ENCODE results near the gene IL6R. TPM values are rescaled to one million over a fixed set of nuclear protein-coding genes. Genes with fewer than 3 reads are reported as not detected.

Gene IL6R
- total and polyA plus RNA-seq, 2 donors (not counting 1 experiment from before 2014, with no cell fraction given) = 3.5 to 5.3 TPM

DNA sequence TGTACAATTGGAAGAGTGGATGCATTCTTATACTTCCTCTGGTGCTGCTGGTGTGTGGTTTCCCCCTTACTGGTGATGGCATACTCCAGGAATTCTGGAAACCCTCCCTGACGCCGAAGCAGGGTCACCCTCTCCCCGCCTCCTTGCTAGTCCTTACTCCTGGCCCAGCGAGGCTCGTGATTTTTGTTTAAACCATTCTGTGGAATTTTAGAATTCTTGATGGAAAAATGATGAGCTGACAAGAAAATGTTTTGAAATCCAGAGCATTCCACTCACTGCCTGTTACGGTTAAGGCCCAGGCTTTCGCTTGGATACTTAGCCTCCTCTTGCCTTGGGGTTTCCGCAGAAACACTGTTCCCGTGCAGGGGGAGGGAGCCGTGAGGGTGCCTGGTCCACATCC is 41.1 kb downstream of the IL6R start:
- Histone ChIP-seq H3K4me2 (replicated peaks; ENCODE audit: low read depth, low read length, poor library complexity, severe bottlenecking) (no peak overlapping the region), H4K20me1 (ENCODE audit: control insufficient read depth, insufficient read depth, low read length, poor library complexity, severe bottlenecking) (no peaks in the 10 kb centered on the region), H3K36me3 (replicated peaks in 1 of 2; ENCODE audit: control extremely low read depth in 1 of 2, control insufficient read depth in 1 of 2, extremely low read depth in 1 of 2, insufficient read depth in 2 of 2, low read length in 1 of 2) (no peaks in the 10 kb centered on the region), H3K9me3 (ENCODE audit: control extremely low read depth in 1 of 3, control insufficient read depth in 2 of 3, insufficient read depth in 1 of 3, low read length in 2 of 3) (no peaks in the 10 kb centered on the region), H3K27ac (ENCODE audit: low read length in 2 of 2) (no peak overlapping the region), H3K9ac (ENCODE audit: low read length) (no peak overlapping the region), H3K4me1 (ENCODE audit: control insufficient read depth in 2 of 2, insufficient read depth in 2 of 2, low read length in 2 of 2) (no peaks in the 10 kb centered on the region), H3K27me3 (replicated peaks in 1 of 4; ENCODE audit: control extremely low read depth in 1 of 4, control insufficient read depth in 3 of 4, insufficient read depth in 4 of 4, low read length in 3 of 4) (no peaks in the 10 kb centered on the region), H3K79me2 (ENCODE audit: control insufficient read depth, insufficient read depth, low read length) (no peaks in the 10 kb centered on the region), H2AFZ (ENCODE audit: insufficient read depth, low read depth, low read length, poor library complexity, severe bottlenecking) (no peak overlapping the region), H3K4me3 (ENCODE audit: control extremely low read depth in 1 of 5, extremely low read depth in 1 of 5, insufficient read depth in 1 of 5, low read depth in 2 of 5, low read length in 4 of 5) (no peak overlapping the region)
- no peak for DNase-seq
- Mint-ChIP-seq H3K4me3 (no peak overlapping the region), H3K9me3 (ENCODE audit: insufficient read depth) (no peaks in the 10 kb centered on the region), H3K4me1 (no peaks in the 10 kb centered on the region), H3K27me3 (no peaks in the 10 kb centered on the region), H3K27ac (no peak overlapping the region)
- WGBS (ENCODE audit: insufficient coverage) = 100% methylated on average over 5 of the region's 10 CpGs
- POLR2A ChIA-PET = no interaction called here
- ATAC-seq (ENCODE audit: low read depth) = no peak
- CTCF ChIA-PET = no interaction called here
- intact Hi-C loops (cut with micrococcal nuclease) = no loop called here
- no peak for TF ChIP-seq EZH2 (IDR thresholded peaks at IDR 0.05; ENCODE audit: borderline replicate concordance, insufficient read depth, low read depth, low read length, poor library complexity, severe bottlenecking)
- TF ChIP-seq, protein P1, sequence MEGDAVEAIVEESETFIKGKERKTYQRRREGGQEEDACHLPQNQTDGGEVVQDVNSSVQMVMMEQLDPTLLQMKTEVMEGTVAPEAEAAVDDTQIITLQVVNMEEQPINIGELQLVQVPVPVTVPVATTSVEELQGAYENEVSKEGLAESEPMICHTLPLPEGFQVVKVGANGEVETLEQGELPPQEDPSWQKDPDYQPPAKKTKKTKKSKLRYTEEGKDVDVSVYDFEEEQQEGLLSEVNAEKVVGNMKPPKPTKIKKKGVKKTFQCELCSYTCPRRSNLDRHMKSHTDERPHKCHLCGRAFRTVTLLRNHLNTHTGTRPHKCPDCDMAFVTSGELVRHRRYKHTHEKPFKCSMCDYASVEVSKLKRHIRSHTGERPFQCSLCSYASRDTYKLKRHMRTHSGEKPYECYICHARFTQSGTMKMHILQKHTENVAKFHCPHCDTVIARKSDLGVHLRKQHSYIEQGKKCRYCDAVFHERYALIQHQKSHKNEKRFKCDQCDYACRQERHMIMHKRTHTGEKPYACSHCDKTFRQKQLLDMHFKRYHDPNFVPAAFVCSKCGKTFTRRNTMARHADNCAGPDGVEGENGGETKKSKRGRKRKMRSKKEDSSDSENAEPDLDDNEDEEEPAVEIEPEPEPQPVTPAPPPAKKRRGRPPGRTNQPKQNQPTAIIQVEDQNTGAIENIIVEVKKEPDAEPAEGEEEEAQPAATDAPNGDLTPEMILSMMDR (IDR thresholded peaks at IDR 0.05) = no peak

GRCh38 chr1:154446789-154447188 is 41.6 kb downstream of the IL6R start:
- Histone ChIP-seq H3K9ac (ENCODE audit: low read length) (no peak overlapping the region), H3K4me1 (ENCODE audit: control insufficient read depth in 2 of 2, insufficient read depth in 2 of 2, low read length in 2 of 2) (no peaks in the 10 kb centered on the region), H3K4me2 (replicated peaks; ENCODE audit: low read depth, low read length, poor library complexity, severe bottlenecking) (no peak overlapping the region), H3K36me3 (replicated peaks in 1 of 2; ENCODE audit: control extremely low read depth in 1 of 2, control insufficient read depth in 1 of 2, extremely low read depth in 1 of 2, insufficient read depth in 2 of 2, low read length in 1 of 2) (no peaks in the 10 kb centered on the region), H2AFZ (ENCODE audit: insufficient read depth, low read depth, low read length, poor library complexity, severe bottlenecking) (no peak overlapping the region), H3K9me3 (ENCODE audit: control extremely low read depth in 1 of 3, control insufficient read depth in 2 of 3, insufficient read depth in 1 of 3, low read length in 2 of 3) (no peaks in the 10 kb centered on the region), H3K4me3 (ENCODE audit: control extremely low read depth in 1 of 5, extremely low read depth in 1 of 5, insufficient read depth in 1 of 5, low read depth in 2 of 5, low read length in 4 of 5) (no peak overlapping the region), H3K79me2 (ENCODE audit: control insufficient read depth, insufficient read depth, low read length) (no peaks in the 10 kb centered on the region), H3K27ac (ENCODE audit: low read length in 2 of 2) (no peak overlapping the region), H3K27me3 (replicated peaks in 1 of 4; ENCODE audit: control extremely low read depth in 1 of 4, control insufficient read depth in 3 of 4, insufficient read depth in 4 of 4, low read length in 3 of 4) (no peaks in the 10 kb centered on the region), H4K20me1 (ENCODE audit: control insufficient read depth, insufficient read depth, low read length, poor library complexity, severe bottlenecking) (no peaks in the 10 kb centered on the region)
- no peak for TF ChIP-seq EZH2 (IDR thresholded peaks at IDR 0.05; ENCODE audit: borderline replicate concordance, insufficient read depth, low read depth, low read length, poor library complexity, severe bottlenecking)
- TF ChIP-seq, protein P1 (IDR thresholded peaks at IDR 0.05) = no peak
- ChIA-PET POLR2A (no interaction called here), CTCF (interaction anchor here (1.2 kb wide), 1 partner anchor 41 kb away, joined by 3 read pairs; no protein-coding TSS in a partner anchor)
- Mint-ChIP-seq H3K27ac (no peak overlapping the region), H3K9me3 (ENCODE audit: insufficient read depth) (no peaks in the 10 kb centered on the region), H3K27me3 (no peaks in the 10 kb centered on the region), H3K4me3 (no peak overlapping the region), H3K4me1 (no peaks in the 10 kb centered on the region)
- intact Hi-C loops (cut with micrococcal nuclease) = no loop called here
- ATAC-seq (ENCODE audit: low read depth) = no peak
- DNase-seq = no peak
- WGBS (ENCODE audit: insufficient coverage) = 100% methylated on average over 1 of the region's 6 CpGs

Data from B cell (primary cell).